ENCODE results near the gene SPATA3.

GRCh38 chr2:231047923-231048915 lies 52.3 kb downstream of the SPATA3 start:
- TF ChIP-seq, protein P1, sequence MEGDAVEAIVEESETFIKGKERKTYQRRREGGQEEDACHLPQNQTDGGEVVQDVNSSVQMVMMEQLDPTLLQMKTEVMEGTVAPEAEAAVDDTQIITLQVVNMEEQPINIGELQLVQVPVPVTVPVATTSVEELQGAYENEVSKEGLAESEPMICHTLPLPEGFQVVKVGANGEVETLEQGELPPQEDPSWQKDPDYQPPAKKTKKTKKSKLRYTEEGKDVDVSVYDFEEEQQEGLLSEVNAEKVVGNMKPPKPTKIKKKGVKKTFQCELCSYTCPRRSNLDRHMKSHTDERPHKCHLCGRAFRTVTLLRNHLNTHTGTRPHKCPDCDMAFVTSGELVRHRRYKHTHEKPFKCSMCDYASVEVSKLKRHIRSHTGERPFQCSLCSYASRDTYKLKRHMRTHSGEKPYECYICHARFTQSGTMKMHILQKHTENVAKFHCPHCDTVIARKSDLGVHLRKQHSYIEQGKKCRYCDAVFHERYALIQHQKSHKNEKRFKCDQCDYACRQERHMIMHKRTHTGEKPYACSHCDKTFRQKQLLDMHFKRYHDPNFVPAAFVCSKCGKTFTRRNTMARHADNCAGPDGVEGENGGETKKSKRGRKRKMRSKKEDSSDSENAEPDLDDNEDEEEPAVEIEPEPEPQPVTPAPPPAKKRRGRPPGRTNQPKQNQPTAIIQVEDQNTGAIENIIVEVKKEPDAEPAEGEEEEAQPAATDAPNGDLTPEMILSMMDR (IDR thresholded peaks at IDR 0.05) = no peak
- TF ChIP-seq RAD21 (conservative IDR thresholded peaks at IDR 0.05 in 1 of 2, IDR thresholded peaks at IDR 0.05 in 1 of 2) = no peak
- no peak for TF ChIP-seq CHD2 (IDR thresholded peaks at IDR 0.05; ENCODE audit: low read length, partially characterized antibody)
- no peak for TF ChIP-seq ESRRA (IDR thresholded peaks at IDR 0.05; ENCODE audit: borderline replicate concordance, low read length)
- TF ChIP-seq PHF8 (IDR thresholded peaks at IDR 0.05; ENCODE audit: borderline replicate concordance, low read depth) = no peak
- no peak for TF ChIP-seq POLR2A (IDR thresholded peaks at IDR 0.05; ENCODE audit: low read length)
